Mesenchymal stem cell (in vitro differentiated cells and primary cell): Measurements from ENCODE around the gene IL1F10.

Experiments used
- DNase-seq: peaks from one replicate; pipeline ENCODE4 v3.0.0-alpha.2; 2013
- H2AFZ ChIP-seq: one replicate; pipeline ENCODE4 v1.6.1; 2013; ENCODE audit warnings: low read depth, mild to moderate bottlenecking, control low read depth, inconsistent platforms, low read length, moderate library complexity
- H2AK5ac ChIP-seq: 2 replicates; pipeline ENCODE4 v1.6.1; 2013; ENCODE audit warnings: low read length, moderate library complexity, mild to moderate bottlenecking, inconsistent platforms; ENCODE audit not compliant: severe bottlenecking
- H2BK120ac ChIP-seq: one replicate; pipeline ENCODE4 v1.6.1; 2013; ENCODE audit warnings: low read depth, mild to moderate bottlenecking, inconsistent platforms, low read length, moderate library complexity
- H2BK12ac ChIP-seq, 2 experiments: one replicate each; pipeline ENCODE4 v1.6.1; 2013; ENCODE audit warnings: inconsistent platforms in 2 of 2, low read length in 2 of 2, mild to moderate bottlenecking in 2 of 2, moderate library complexity in 2 of 2, control low read depth in 1 of 2
- H2BK15ac ChIP-seq: one replicate; pipeline ENCODE4 v1.6.1; 2013; ENCODE audit warnings: mild to moderate bottlenecking, low read depth, inconsistent platforms; ENCODE audit not compliant: poor library complexity, severe bottlenecking
- H2BK5ac ChIP-seq: 2 replicates; pipeline ENCODE4 v1.6.1; 2013; ENCODE audit warnings: low read depth, mild to moderate bottlenecking, low read length, control low read depth, inconsistent platforms; ENCODE audit not compliant: poor library complexity, severe bottlenecking
- H3K14ac ChIP-seq, 2 experiments: one replicate each; pipeline ENCODE4 v1.6.1; 2013; ENCODE audit warnings: inconsistent platforms in 2 of 2, low read length in 2 of 2, control low read depth in 1 of 2, mild to moderate bottlenecking in 1 of 2, moderate library complexity in 1 of 2
- H3K18ac ChIP-seq, 2 experiments: one replicate each; pipeline ENCODE4 v1.6.1; 2013; ENCODE audit warnings: inconsistent platforms in 2 of 2, low read length in 2 of 2, control low read depth in 1 of 2, low read depth in 1 of 2, mild to moderate bottlenecking in 1 of 2
- H3K23ac ChIP-seq, 2 experiments: one replicate each; pipeline ENCODE4 v1.6.1; 2013; ENCODE audit warnings: inconsistent platforms in 2 of 2, low read length in 2 of 2, mild to moderate bottlenecking in 2 of 2, moderate library complexity in 2 of 2, control low read depth in 1 of 2
- H3K27ac ChIP-seq: 2 replicates; pipeline ENCODE4 v1.5.1; 2013; ENCODE audit warnings: mild to moderate bottlenecking, moderate library complexity, low read length, control low read depth, inconsistent platforms; ENCODE audit not compliant: poor library complexity, severe bottlenecking
- H3K27me3 ChIP-seq, 2 experiments: 2 replicates each; pipeline versions ENCODE4 v1.6.1 to v1.7.0; 2013; ENCODE audit warnings: low read length in 2 of 2, mild to moderate bottlenecking in 2 of 2, moderate library complexity in 2 of 2, control low read depth in 1 of 2, inconsistent platforms in 1 of 2; ENCODE audit not compliant: control insufficient read depth in 1 of 2, insufficient read depth in 1 of 2
- H3K36me3 ChIP-seq, 2 experiments: 2 replicates each; pipeline versions ENCODE4 v1.6.1 to v1.7.0; 2013; ENCODE audit warnings: low read length in 2 of 2, control low read depth in 1 of 2, inconsistent platforms in 1 of 2, low read depth in 1 of 2, mild to moderate bottlenecking in 1 of 2; ENCODE audit not compliant: insufficient read depth in 2 of 2, control insufficient read depth in 1 of 2
- H3K4ac ChIP-seq, 2 experiments: one replicate each; pipeline ENCODE4 v1.6.1; 2013; ENCODE audit warnings: inconsistent platforms in 2 of 2, low read length in 2 of 2, mild to moderate bottlenecking in 2 of 2, moderate library complexity in 2 of 2, control low read depth in 1 of 2, low read depth in 1 of 2
- H3K4me1 ChIP-seq: 2 replicates; pipeline ENCODE4 v1.6.1; 2013; ENCODE audit warnings: low read depth, low read length, control low read depth; ENCODE audit not compliant: control insufficient read depth, insufficient read depth
- H3K4me2 ChIP-seq: 2 replicates; pipeline ENCODE4 v1.6.1; 2013; ENCODE audit warnings: low read length, mild to moderate bottlenecking, inconsistent platforms; ENCODE audit not compliant: poor library complexity, severe bottlenecking
- H3K4me3 ChIP-seq, 2 experiments: 2 replicates each; pipeline versions ENCODE4 v1.5.1 to v1.7.0; 2013; ENCODE audit warnings: low read length in 2 of 2, mild to moderate bottlenecking in 2 of 2, control low read depth in 1 of 2, low read depth in 1 of 2; ENCODE audit not compliant: insufficient read depth in 1 of 2
- H3K79me1 ChIP-seq: replicated peaks from 2 replicates; pipeline ENCODE4 v1.6.1; 2013; ENCODE audit warnings: mild to moderate bottlenecking, control low read depth, low read length, inconsistent platforms; ENCODE audit not compliant: poor library complexity, severe bottlenecking
- H3K9ac ChIP-seq: 2 replicates; pipeline ENCODE4 v1.7.0; 2013; ENCODE audit warnings: mild to moderate bottlenecking, low read length, moderate library complexity
- H3K9me3 ChIP-seq: 2 replicates; pipeline ENCODE4 v1.7.0; 2013; ENCODE audit warnings: mild to moderate bottlenecking, low read length; ENCODE audit not compliant: control insufficient read depth
- H4K8ac ChIP-seq: one replicate; pipeline ENCODE4 v1.6.1; 2013; ENCODE audit warnings: inconsistent platforms, mild to moderate bottlenecking, low read length, moderate library complexity
- H4K91ac ChIP-seq: one replicate; pipeline ENCODE4 v1.6.1; 2013; ENCODE audit warnings: mild to moderate bottlenecking, low read length, inconsistent platforms
- WGBS: methylation state at CpG from one replicate; pipeline ENCODE4 v1.1.7; 2013; ENCODE audit warnings: mixed read lengths; 5-methylcytosine and 5-hydroxymethylcytosine counted together

The IL1F10 gene

GRCh38 chr2:113118263-113118657 lies 50.5 kb downstream of the IL1F10 start:
- no peak overlapping the region for H2AK5ac ChIP-seq
- H3K4me1 ChIP-seq: peaks cover 3% of the 10 kb centered on the region
- no peak overlapping the region for H2BK120ac ChIP-seq
- H3K79me1 ChIP-seq: no peaks in the 10 kb centered on the region
- no peak overlapping the region for H3K23ac ChIP-seq
- no peak overlapping the region for H3K4ac ChIP-seq
- peaks cover 0 to 62% of the 10 kb centered on the region in 2 experiments for H3K27me3 ChIP-seq
- no peak overlapping the region for H2BK15ac ChIP-seq
- no peak overlapping the region for H3K4me3 ChIP-seq
- no peak overlapping the region for H3K27ac ChIP-seq
- no peak overlapping the region for H4K8ac ChIP-seq
- no peak overlapping the region for H2AFZ ChIP-seq
- no peak overlapping the region for H4K91ac ChIP-seq
- DNase-seq: no peak
- H2BK12ac ChIP-seq: no peak overlapping the region
- no peaks in the 10 kb centered on the region for H3K36me3 ChIP-seq
- no peak overlapping the region for H2BK5ac ChIP-seq
- no peak overlapping the region for H3K4me2 ChIP-seq
- WGBS: no CpG with 5 or more reads among the region's 2 CpGs
- no peak overlapping the region for H3K14ac ChIP-seq
- peak overlapping the region; percentile 45 for H3K9ac ChIP-seq
- no peaks in the 10 kb centered on the region for H3K9me3 ChIP-seq
- no peak overlapping the region for H3K18ac ChIP-seq

DNA sequence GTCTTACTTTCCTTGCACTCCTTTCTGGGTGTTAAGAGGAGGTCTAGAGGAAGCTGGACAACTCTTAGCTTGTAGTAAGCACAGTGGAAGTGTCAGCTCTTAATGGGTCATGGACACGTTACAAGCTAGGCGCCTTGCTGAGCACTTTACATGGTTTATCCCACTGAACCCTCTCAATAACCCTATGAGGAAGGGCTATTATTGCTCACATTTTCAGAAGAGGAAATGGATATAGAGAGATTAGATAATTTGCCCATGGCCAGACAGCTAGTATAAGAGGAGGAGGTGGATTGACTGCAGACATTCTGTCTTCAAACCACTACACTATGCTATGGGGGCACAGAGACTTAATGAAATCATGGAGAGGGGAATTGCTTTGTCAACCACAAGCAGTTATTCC lies 51.3 kb downstream of the IL1F10 start:
- Histone ChIP-seq H3K9ac (no peak overlapping the region), H3K36me3 (no peaks in the 10 kb centered on the region), H4K8ac (no peak overlapping the region), H3K4me1 (peaks cover 3% of the 10 kb centered on the region), H2BK120ac (no peak overlapping the region), H3K27me3 (peaks cover 0 to 65% of the 10 kb centered on the region in 2 experiments), H3K14ac (no peak overlapping the region), H3K4me3 (no peak overlapping the region), H2BK12ac (no peak overlapping the region), H3K23ac (no peak overlapping the region), H3K18ac (no peak overlapping the region), H2AFZ (no peak overlapping the region), H3K79me1 (no peaks in the 10 kb centered on the region), H3K4ac (no peak overlapping the region), H3K4me2 (no peak overlapping the region), H2AK5ac (no peak overlapping the region), H3K9me3 (no peaks in the 10 kb centered on the region), H2BK15ac (no peak overlapping the region), H2BK5ac (no peak overlapping the region), H3K27ac (no peak overlapping the region), H4K91ac (no peak overlapping the region)
- WGBS: 83% methylated on average over 1 of the region's 2 CpGs
- no peak for DNase-seq

GRCh38 chr2:113120861-113121260 lies 53.1 kb downstream of the IL1F10 start:
- WGBS: no CpG with 5 or more reads among the region's 3 CpGs
- Histone ChIP-seq H3K9me3 (no peaks in the 10 kb centered on the region), H3K27ac (no peak overlapping the region), H3K4me1 (peaks cover 3% of the 10 kb centered on the region), H3K4ac (no peak overlapping the region), H2BK15ac (no peak overlapping the region), H3K18ac (no peak overlapping the region), H3K4me2 (no peak overlapping the region), H3K36me3 (no peaks in the 10 kb centered on the region), H3K79me1 (no peaks in the 10 kb centered on the region), H3K23ac (no peak overlapping the region), H3K14ac (no peak overlapping the region), H2BK5ac (no peak overlapping the region), H3K9ac (no peak overlapping the region), H2BK120ac (no peak overlapping the region), H2AFZ (no peak overlapping the region), H3K4me3 (no peak overlapping the region), H3K27me3 (peaks cover 0 to 51% of the 10 kb centered on the region in 2 experiments), H2AK5ac (no peak overlapping the region), H4K8ac (no peak overlapping the region), H2BK12ac (no peak overlapping the region), H4K91ac (no peak overlapping the region)
- DNase-seq: no peak

GRCh38 chr2:113122364-113122763 lies 54.6 kb downstream of the IL1F10 start:
- Histone ChIP-seq H3K23ac (no peak overlapping the region), H3K18ac (no peak overlapping the region), H2BK12ac (no peak overlapping the region), H2BK5ac (no peak overlapping the region), H2AK5ac (no peak overlapping the region), H3K27ac (no peak overlapping the region), H3K4me2 (no peak overlapping the region), H3K9ac (no peak overlapping the region), H2BK15ac (no peak overlapping the region), H2BK120ac (no peak overlapping the region), H3K79me1 (no peaks in the 10 kb centered on the region), H4K91ac (no peak overlapping the region), H2AFZ (no peak overlapping the region), H3K9me3 (no peaks in the 10 kb centered on the region), H3K4me1 (peaks cover 2% of the 10 kb centered on the region), H3K27me3 (peaks cover 0 to 52% of the 10 kb centered on the region in 2 experiments), H3K36me3 (no peaks in the 10 kb centered on the region), H3K4me3 (no peak overlapping the region), H3K4ac (no peak overlapping the region), H4K8ac (no peak overlapping the region), H3K14ac (no peak overlapping the region)
- 82% methylated on average over 2 of the region's 4 CpGs for WGBS
- DNase-seq: no peak
